ENCODE results near the gene MMD2.

- TF ChIP-seq POLR2AphosphoS5 (IDR thresholded peaks at IDR 0.05; ENCODE audit: low read depth) (no peak), CTCF (IDR thresholded peaks at IDR 0.05; ENCODE audit: insufficient read depth, low read length) (no peak)
Observed at GRCh38 chr7:4945949-4946348, 13.0 kb downstream of the MMD2 start.

All from HL-60 (cell line).